Cardiac fibroblast (primary cell): ENCODE measurements around the gene HECW1.

Experiments used
- DNase-seq, 2 donors: peaks; one replicate each; pipeline versions ENCODE4 v3.0.0 to v3.0.0-alpha.2; 2010; ENCODE audit warnings: low read depth in 2 of 2
- H3K4me3 ChIP-seq, 2 donors: replicated peaks in 1 of 2; 1 replicate in 1 of 2; 2 replicates in 1 of 2; pipeline ENCODE4 v1.5.1; 2011; ENCODE audit warnings: low read depth in 2 of 2, low read length in 2 of 2, mild to moderate bottlenecking in 2 of 2, moderate library complexity in 1 of 2
- TF ChIP-seq, protein P1 (sequence below): IDR thresholded peaks from one replicate; pipeline ENCODE4 v1.5.1; 2011; ENCODE audit warnings: low read depth, mild to moderate bottlenecking, low read length, inconsistent platforms

HECW1 gene

DNA sequence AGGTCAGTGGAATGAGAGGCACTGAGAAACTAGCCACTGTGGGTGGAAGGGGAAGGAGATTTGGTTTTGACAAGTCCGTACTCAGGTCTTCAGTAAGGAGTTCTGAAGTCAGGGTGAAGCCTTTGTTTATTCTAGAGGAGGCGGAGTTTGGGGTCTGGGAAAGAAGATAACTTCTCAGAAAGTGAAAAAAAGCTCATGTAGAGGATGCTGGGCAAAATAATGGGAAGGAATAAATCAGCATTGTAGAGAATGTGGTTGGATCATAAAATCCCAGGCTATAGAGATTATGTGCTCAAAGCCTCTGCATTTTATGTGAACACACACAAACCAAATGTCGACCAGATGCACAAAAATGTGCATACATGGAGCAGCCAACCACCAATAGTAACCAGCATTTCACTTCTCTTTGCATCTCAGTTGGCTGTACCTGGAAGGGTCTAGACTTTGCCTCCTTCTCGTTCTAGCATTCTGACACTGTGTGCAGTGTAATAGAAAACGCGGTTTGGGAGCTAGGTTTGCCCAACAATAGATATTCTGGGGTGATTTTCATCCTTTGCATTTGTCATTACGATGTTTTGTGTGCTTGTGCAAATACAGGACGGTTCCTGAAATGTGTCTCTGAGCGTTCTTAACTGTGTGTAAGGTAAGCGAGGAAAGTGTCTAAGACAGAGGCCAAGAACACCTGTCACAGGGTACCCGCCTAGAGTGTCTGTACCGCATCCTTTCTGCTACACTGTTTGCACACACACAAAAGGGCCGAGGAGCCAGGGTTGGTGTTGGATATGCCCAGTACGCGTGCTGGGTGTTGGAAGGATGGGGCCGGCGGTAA is 603 bp upstream of the HECW1 start:
- no peak overlapping the region for H3K4me3 ChIP-seq
- DNase-seq: no peak
- TF ChIP-seq, protein P1, sequence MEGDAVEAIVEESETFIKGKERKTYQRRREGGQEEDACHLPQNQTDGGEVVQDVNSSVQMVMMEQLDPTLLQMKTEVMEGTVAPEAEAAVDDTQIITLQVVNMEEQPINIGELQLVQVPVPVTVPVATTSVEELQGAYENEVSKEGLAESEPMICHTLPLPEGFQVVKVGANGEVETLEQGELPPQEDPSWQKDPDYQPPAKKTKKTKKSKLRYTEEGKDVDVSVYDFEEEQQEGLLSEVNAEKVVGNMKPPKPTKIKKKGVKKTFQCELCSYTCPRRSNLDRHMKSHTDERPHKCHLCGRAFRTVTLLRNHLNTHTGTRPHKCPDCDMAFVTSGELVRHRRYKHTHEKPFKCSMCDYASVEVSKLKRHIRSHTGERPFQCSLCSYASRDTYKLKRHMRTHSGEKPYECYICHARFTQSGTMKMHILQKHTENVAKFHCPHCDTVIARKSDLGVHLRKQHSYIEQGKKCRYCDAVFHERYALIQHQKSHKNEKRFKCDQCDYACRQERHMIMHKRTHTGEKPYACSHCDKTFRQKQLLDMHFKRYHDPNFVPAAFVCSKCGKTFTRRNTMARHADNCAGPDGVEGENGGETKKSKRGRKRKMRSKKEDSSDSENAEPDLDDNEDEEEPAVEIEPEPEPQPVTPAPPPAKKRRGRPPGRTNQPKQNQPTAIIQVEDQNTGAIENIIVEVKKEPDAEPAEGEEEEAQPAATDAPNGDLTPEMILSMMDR: no peak

DNA sequence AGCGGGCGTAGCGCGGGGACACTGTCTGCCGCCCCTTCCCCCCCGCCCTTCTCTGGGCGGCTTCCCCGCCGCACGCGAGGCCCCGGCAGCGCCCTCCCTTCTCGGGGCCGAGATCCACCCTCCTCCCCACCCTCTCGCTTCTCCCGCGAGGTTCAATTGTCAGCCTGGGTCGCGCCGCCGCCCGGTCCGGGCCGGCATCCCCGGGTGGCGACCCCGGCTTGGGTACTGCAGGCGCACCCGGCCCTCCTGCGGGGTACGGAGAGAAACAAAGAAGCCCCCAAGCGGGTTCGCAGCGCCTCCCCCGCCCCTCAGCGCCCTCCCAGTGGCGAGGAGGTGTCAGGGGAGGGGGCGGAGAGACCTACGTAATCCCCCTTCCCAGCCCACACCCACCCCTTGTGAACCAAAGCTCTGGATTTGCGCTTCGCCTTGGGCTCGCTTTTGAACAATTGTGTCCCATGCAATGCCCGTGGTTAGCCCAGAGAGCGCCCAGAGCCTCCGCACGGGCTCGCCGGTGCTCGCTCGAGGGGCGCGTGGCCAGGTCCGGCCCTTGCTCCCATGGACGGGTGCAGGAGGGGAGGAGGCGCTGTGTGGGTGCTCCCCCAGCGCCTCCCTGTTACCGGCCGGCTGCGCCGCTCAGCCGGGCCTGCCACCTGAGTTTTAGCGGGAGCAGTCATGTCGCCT is 634 bp downstream of the HECW1 start:
- peak overlapping the region in 1 of 2 donors; percentile 25 for H3K4me3 ChIP-seq
- peak; percentile 15 to 60 for DNase-seq
- TF ChIP-seq, protein P1: no peak

DNA sequence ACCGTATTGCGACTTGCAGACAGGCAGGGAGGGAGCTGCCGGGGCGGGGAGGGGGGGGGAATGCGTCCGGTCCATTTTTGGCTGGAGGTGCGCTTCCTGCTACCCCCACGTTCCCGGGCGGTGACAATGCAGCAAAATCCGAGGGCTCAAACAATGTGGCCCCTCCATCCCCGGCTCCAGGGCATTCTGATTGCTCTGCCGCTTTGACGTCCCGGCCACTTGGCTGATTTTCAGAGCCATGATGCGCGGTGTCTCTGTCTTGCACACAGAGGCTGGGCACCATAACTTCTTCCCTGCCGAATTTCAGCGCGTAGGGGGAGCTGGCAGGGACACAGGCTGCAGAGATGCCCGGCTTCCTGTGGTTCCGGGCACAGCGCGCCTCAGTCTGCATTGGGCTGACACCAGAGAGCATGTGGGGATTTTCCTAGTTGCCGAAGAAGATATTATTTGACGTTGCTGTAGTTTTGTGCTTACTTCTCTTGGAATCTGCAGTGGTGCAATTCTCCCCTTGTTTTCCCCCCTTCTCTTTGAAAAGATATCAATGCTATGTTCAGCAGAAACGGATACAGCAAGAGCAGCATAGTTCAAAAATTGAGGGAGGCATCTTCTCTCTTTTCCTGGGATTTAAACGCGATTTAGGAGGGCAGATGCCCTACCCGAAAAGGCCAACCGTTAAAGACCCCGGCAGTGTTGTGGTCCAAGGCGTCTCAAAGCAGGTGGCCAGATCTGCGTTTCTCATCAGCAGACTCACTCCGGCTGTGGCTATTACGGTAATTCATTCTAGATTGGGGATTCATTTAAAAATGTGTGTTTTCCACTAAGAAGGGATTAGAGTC is 1.4 kb downstream of the HECW1 start:
- no peak for DNase-seq
- H3K4me3 ChIP-seq: peak overlapping the region in 1 of 2 donors; percentile 2

DNA sequence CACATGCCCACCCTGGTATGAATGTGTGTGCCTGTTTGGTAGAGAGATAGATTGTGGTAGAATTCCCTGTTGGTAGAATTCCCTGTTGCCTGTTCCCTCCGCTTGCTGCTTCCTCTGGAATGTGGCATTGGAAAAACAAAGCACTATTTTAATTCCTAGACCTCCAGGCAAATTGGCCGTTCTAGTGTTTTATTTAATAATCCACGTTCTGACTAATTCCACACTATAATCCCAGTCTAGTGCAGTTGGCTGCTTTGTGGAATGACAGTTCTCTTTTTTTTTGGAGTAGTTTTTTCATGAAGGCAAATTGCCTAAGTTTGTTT is 2.0 kb downstream of the HECW1 start:
- TF ChIP-seq, protein P1: no peak
- no peak overlapping the region for H3K4me3 ChIP-seq
- DNase-seq: no peak

More for the DNA sequence above, 1.4 kb downstream of the HECW1 start:
- TF ChIP-seq, protein P1: no peak

DNA sequence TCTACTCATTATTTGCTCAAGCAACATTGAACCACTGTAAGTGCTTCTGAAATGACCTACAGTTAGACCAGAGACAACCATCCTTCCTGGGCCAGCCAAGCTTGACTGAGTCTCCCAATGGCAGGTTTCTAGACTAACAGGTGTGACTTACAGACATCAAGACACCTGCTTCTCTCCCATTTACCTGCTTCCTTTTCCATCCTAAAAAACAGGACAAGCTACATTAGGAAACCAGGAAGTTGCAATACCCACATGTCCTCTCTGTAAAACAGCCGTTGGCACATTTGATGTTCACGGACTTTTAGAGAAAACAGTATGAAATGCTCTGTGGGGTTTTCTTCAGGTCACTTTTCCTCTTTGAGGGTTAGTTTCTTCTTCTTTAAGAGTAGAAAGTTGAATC is 4.0 kb downstream of the HECW1 start:
- H3K4me3 ChIP-seq: no peak overlapping the region
- DNase-seq: no peak
- TF ChIP-seq, protein P1: no peak

DNA sequence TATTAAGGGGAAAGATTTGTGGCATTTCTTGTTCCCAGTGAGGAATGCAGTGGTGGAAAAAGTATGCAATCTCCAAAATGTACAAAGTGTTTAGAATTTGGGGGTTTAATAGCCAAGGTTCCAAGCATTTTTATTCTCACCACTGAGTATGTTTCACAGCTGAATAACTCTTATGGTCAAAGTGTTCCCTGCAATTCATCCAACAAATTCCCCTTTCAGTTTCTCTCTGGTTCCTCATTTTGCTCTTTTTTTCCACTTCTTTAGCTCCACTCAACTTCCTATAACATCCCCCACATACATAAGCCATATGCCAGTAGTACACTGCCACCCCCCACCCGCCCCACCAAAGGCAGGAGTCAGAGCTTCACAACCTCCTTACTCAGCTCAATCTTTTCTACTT is 4.6 kb downstream of the HECW1 start:
- TF ChIP-seq, protein P1: no peak
- no peak for DNase-seq
- H3K4me3 ChIP-seq: no peak overlapping the region
